Activated B cell treated with CpG ODN at 0.5 μM for 24 hours (primary cell): ENCODE results near the gene GAL3ST1. TPM values are rescaled to one million over a fixed set of nuclear protein-coding genes. Genes with fewer than 3 reads are reported as not detected.
"Not testable (repeated sequence)": the region's sequence is repeated elsewhere in the genome, so short reads cannot be mapped to it uniquely, and the experiment has no call there.

Experiments used
- ATAC-seq: fragments of 200-7000 bp; cut with Tn5 transposase; one replicate; pipeline ENCODE4 v1.10.0; 2021; ENCODE audit warnings: low read depth, mild to moderate bottlenecking, moderate library complexity
- CTCF ChIA-PET: fragments of 350-600 bp; sonication (Branson Sonifier 250); formaldehyde crosslinking; loops from one replicate; lab custom pipeline; 2021; ENCODE audit warnings: antibody characterized with exemption; lab: Charles Lee
- POLR2A ChIA-PET: fragments of 350-600 bp; sonication (Branson Sonifier 250); formaldehyde crosslinking; loops from one replicate; lab custom pipeline; 2021; ENCODE audit warnings: antibody characterized with exemption; lab: Charles Lee
- DNase-seq: peaks from one replicate; pipeline ENCODE4 v3.0.0; 2022
- H3K27ac Mint-ChIP-seq: one replicate; pipeline ENCODE4 v1.8.0; 2020; ENCODE audit warnings: mixed read lengths
- H3K27me3 Mint-ChIP-seq: one replicate; pipeline ENCODE4 v1.8.0; 2021; ENCODE audit warnings: mixed read lengths
- H3K36me3 Mint-ChIP-seq: one replicate; pipeline ENCODE4 v1.8.0; 2021; ENCODE audit warnings: low read depth, mixed read lengths
- H3K4me1 Mint-ChIP-seq: one replicate; pipeline ENCODE4 v1.8.0; 2021; ENCODE audit warnings: mixed read lengths
- H3K4me3 Mint-ChIP-seq: one replicate; pipeline ENCODE4 v1.8.0; 2020; ENCODE audit warnings: mild to moderate bottlenecking, mixed read lengths
- H3K9me3 Mint-ChIP-seq: one replicate; pipeline ENCODE4 v1.8.0; 2020; ENCODE audit warnings: mixed read lengths
- intact Hi-C: fragments of 100-400 bp; cut with micrococcal nuclease; formaldehyde crosslinking; loops from one replicate; pipeline ENCODE4 v1.15.1; 2024
- total RNA-seq: library from RNA; stranded (reverse); gene quantifications from 2 replicates; pipeline ENCODE4 v1.2.3, GENCODE V29; 2022
- TF ChIP-seq, protein P1 (sequence below): fragments of 200-600 bp; IDR thresholded peaks from one replicate; pipeline ENCODE4 v1.8.0; 2022; ENCODE audit warnings: antibody characterized with exemption, mild to moderate bottlenecking

Gene GAL3ST1
- total RNA-seq, 1 donor from 2014 or later: not detected

DNA sequence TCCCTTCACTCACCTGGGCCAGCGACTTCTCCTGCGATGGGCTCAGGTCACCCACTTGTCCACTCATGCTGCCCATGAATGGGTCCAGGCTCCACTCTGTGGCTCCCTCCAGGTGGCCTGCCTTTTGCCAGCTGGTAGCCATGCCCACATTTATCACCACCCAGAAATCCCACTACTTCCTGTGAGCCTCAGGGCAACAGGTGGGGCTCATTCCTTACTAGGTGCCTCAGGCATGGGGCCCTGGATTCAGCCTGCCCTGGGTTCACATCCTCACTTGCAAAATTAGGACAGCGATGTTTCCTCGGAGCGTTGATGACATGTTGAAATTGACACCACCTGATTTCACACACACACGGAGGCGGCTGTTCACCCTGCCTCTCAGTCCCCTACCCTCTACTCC is 27.8 kb downstream of the GAL3ST1 start, which contains the start of gene SEC14L6:
Gene SEC14L6, minus strand, starts transcription at position 126 of the 400 bp plus-strand sequence. Its CDS starts 59 bp downstream, at position 67.
- Mint-ChIP-seq H3K27me3 (peaks cover 30% of the 10 kb centered on the region), H3K4me1 (no peaks in the 10 kb centered on the region), H3K9me3 (no peaks in the 10 kb centered on the region), H3K4me3 (no peak within 1 kb of the TSS), H3K36me3 (no peaks in the 10 kb centered on the region), H3K27ac (no peak within 1 kb of the TSS)
- intact Hi-C loops: no loop called here
- TF ChIP-seq, protein P1, sequence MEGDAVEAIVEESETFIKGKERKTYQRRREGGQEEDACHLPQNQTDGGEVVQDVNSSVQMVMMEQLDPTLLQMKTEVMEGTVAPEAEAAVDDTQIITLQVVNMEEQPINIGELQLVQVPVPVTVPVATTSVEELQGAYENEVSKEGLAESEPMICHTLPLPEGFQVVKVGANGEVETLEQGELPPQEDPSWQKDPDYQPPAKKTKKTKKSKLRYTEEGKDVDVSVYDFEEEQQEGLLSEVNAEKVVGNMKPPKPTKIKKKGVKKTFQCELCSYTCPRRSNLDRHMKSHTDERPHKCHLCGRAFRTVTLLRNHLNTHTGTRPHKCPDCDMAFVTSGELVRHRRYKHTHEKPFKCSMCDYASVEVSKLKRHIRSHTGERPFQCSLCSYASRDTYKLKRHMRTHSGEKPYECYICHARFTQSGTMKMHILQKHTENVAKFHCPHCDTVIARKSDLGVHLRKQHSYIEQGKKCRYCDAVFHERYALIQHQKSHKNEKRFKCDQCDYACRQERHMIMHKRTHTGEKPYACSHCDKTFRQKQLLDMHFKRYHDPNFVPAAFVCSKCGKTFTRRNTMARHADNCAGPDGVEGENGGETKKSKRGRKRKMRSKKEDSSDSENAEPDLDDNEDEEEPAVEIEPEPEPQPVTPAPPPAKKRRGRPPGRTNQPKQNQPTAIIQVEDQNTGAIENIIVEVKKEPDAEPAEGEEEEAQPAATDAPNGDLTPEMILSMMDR: no peak
- ChIA-PET CTCF (no interaction called here), POLR2A (no interaction called here)
- ATAC-seq (no peak), DNase-seq (no peak)

- ATAC-seq: no peak
- Mint-ChIP-seq H3K4me1 (no peaks in the 10 kb centered on the region), H3K9me3 (no peaks in the 10 kb centered on the region), H3K27me3 (peaks cover 31% of the 10 kb centered on the region), H3K4me3 (no peak overlapping the region), H3K27ac (no peak overlapping the region), H3K36me3 (no peaks in the 10 kb centered on the region)
- TF ChIP-seq, protein P1: no peak
- ChIA-PET POLR2A (no interaction called here), CTCF (no interaction called here)
- intact Hi-C loops: no loop called here
- no peak for DNase-seq
These were observed 31.7 kb downstream of the GAL3ST1 start for GRCh38 chr22:30542811-30543188.

GRCh38 chr22:30541961-30542810 is 32.3 kb downstream of the GAL3ST1 start:
- ChIA-PET CTCF (no interaction called here), POLR2A (no interaction called here)
- no peaks in the 10 kb centered on the region for H3K9me3 Mint-ChIP-seq
- no peak overlapping the region for H3K27ac Mint-ChIP-seq
- H3K27me3 Mint-ChIP-seq: peaks cover 31% of the 10 kb centered on the region
- no peak for DNase-seq
- H3K36me3 Mint-ChIP-seq: no peaks in the 10 kb centered on the region
- no peaks in the 10 kb centered on the region for H3K4me1 Mint-ChIP-seq
- intact Hi-C loops: no loop called here
- ATAC-seq: no peak
- no peak overlapping the region for H3K4me3 Mint-ChIP-seq
- TF ChIP-seq, protein P1: no peak

- DNase-seq, intact Hi-C loops, ATAC-seq, H3K4me1 Mint-ChIP-seq, CTCF ChIA-PET, H3K36me3 Mint-ChIP-seq, H3K9me3 Mint-ChIP-seq, H3K4me3 Mint-ChIP-seq, POLR2A ChIA-PET, H3K27ac Mint-ChIP-seq: not testable (repeated sequence)
- peaks cover 33% of the 10 kb centered on the region for H3K27me3 Mint-ChIP-seq
These were observed 33.0 kb downstream of the GAL3ST1 start for GRCh38 chr22:30541511-30541910.

GRCh38 chr22:30539368-30539767 is 35.1 kb downstream of the GAL3ST1 start:
- ChIA-PET POLR2A (no interaction called here), CTCF (no interaction called here)
- TF ChIP-seq, protein P1: no peak
- H3K36me3 Mint-ChIP-seq: no peaks in the 10 kb centered on the region
- intact Hi-C loops: no loop called here
- no peaks in the 10 kb centered on the region for H3K4me1 Mint-ChIP-seq
- H3K9me3 Mint-ChIP-seq: no peaks in the 10 kb centered on the region
- H3K27me3 Mint-ChIP-seq: peaks cover 30% of the 10 kb centered on the region
- no peak overlapping the region for H3K27ac Mint-ChIP-seq
- DNase-seq: no peak
- ATAC-seq: no peak
- H3K4me3 Mint-ChIP-seq: no peak overlapping the region
